Suprapubic skin (tissue), 3 donors: ENCODE results near the gene C1orf226.

Experiments
- POLR2A ChIP-seq, 2 donors: fragments of 450-650 bp; IDR thresholded peaks; one replicate each; pipeline ENCODE4 v1.6.1; 2017; ENCODE audit warnings: antibody characterized with exemption in 2 of 2, mild to moderate bottlenecking in 2 of 2, moderate library complexity in 2 of 2
- TF ChIP-seq, protein P1 (sequence below), 2 donors: fragments of 200-600 bp in 1 of 2; fragments of 450-650 bp in 1 of 2; sonication (generic) in 1 of 2; IDR thresholded peaks; one replicate each; pipeline ENCODE4 v1.5.1; 2016 to 2019; ENCODE audit warnings: antibody characterized with exemption in 2 of 2, mild to moderate bottlenecking in 1 of 2, moderate library complexity in 1 of 2

DNA sequence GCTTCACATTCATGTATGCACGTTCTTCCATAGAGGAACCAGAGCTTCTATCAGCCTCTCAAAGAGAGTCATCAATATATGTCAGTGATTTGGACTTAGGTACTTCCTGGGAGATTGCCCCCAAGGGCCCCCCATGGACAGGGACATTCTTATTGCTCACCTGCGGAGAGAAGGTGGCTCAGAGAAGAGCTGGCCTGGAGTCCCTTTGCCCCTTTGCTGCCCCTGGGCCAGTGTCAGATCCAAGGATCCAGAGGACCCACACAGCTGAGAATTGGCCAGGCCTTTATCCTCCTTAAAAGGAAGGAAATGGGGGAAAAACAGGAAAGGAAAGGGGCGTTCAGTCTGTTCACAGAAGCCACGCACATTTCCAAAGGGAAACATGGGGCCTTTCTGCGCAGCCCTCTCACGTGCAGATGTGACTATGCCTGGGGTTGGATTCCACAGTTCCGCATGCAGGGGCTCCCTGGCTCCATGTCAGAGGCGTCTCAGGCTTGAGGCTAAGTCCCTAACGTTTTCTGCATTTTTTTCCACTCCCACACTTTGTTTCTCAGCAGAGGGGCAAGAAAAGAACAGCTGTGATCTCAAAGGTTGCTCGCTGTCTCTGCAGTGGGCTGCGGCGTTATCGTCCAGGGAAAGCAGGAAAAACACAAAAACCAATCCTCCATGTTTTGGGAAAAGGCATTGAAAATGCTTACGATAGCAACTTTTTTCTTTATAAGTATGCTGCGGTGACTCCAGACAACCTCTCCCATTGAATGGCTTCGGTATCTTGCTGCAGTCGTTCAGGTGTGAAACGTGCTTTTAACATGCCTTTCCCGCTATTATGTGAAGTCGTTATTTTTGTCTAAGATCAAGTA, 5.9 kb downstream of the C1orf226 start:
- no peak for TF ChIP-seq POLR2A (IDR thresholded peaks at IDR 0.05)
- TF ChIP-seq, protein P1, sequence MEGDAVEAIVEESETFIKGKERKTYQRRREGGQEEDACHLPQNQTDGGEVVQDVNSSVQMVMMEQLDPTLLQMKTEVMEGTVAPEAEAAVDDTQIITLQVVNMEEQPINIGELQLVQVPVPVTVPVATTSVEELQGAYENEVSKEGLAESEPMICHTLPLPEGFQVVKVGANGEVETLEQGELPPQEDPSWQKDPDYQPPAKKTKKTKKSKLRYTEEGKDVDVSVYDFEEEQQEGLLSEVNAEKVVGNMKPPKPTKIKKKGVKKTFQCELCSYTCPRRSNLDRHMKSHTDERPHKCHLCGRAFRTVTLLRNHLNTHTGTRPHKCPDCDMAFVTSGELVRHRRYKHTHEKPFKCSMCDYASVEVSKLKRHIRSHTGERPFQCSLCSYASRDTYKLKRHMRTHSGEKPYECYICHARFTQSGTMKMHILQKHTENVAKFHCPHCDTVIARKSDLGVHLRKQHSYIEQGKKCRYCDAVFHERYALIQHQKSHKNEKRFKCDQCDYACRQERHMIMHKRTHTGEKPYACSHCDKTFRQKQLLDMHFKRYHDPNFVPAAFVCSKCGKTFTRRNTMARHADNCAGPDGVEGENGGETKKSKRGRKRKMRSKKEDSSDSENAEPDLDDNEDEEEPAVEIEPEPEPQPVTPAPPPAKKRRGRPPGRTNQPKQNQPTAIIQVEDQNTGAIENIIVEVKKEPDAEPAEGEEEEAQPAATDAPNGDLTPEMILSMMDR (IDR thresholded peaks at IDR 0.05), result no peak
